Measurements from ENCODE around the gene INPP4B.

The INPP4B gene

GRCh38 chr4:142846108-142846728 lies at the start of gene INPP4B:
INPP4B (minus strand) TSS chr4:142846301.
- DNase-seq (ENCODE audit: low read depth in 2 of 2) = peak in 1 of 2 donors; percentile 37

DNA sequence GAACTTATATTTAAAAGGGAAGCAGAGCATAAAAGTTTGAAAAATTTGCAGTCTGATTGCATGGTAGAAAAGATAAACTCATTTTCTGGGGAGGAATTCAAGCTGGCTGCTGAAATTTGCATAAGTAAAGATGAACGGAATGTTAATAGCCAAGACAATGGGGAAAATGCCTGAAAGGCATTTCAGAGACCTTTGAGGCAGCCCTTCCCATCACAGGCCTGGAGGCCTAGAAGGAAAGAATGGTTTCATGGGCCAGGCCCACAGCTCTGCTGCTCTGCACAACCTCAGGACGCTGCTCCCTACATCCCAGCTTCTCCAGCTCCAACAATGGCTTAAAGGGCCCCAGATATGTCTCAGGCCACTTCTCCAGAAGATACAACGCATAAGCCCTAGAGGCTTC lies 46.9 kb upstream of the INPP4B start:
- DNase-seq (ENCODE audit: low read depth in 2 of 2) = no peak

DNA sequence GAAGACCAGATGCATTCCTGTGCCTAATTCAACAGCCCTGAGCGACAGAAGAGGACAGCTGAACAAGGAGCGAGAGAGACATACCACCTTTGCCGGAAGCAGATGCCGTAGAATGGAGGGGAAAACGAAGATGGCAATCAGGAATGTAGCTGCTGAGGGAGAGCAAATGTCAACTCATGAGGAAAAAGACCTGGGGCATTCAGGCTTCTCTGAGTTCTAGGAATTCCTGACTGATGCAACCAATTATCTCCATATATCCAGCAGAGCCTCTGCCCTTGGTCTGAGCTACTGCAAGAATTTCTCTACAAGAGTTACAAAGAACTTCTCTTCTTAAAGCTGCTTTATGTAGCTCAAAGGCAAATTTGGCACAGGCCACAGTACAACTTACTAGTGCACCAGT lies 40.5 kb upstream of the INPP4B start:
- no peak for DNase-seq (ENCODE audit: low read depth in 2 of 2)

DNA sequence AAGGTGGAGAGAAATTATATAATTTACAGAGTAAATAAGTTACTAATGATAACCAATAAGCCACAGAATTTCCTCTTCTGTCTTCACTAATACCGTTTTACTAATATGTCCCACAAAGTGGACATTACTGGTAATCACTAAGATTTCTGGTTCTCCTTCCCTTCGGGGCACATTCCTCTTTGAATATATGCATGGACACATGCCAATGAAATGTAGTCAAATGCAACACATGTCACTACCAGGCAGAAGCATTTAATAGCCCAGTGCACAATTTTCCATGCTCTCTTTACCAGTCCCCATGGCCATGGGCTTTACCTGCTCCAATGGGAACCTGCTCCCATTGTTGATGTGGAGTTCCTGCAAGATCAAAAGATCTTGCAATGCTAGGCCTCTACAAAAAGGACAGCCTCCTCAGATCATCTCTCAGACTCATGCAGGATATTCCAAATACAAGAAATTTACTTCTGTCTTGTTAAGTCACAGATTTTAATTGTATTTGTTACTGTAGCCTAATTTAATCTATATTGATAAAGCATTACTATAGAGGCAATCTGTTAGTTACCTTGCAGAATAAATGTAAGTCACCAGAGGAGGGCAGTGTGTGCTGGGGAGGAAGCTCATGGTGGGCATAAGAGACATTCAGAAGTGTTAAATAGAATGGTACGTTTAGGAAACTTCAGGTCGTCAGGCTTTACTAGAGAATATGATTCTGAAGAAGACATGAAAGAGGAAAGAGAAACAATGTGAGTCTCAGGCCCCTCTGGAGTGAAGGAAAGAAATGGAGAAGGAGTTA lies 37.1 kb upstream of the INPP4B start:
- no peak for DNase-seq (ENCODE audit: low read depth in 2 of 2)

GRCh38 chr4:142882159-142882558 lies 36.1 kb upstream of the INPP4B start:
- no peak for DNase-seq (ENCODE audit: low read depth in 2 of 2)

- no peak for DNase-seq (ENCODE audit: low read depth in 2 of 2)
Measured at GRCh38 chr4:142881331-142881730, 35.2 kb upstream of the INPP4B start.

- no peak for DNase-seq (ENCODE audit: low read depth in 2 of 2)
Measured at GRCh38 chr4:142875117-142875516, 29.0 kb upstream of the INPP4B start.

GRCh38 chr4:142874684-142875083 lies 28.6 kb upstream of the INPP4B start:
- DNase-seq (ENCODE audit: low read depth in 2 of 2) = no peak

DNA sequence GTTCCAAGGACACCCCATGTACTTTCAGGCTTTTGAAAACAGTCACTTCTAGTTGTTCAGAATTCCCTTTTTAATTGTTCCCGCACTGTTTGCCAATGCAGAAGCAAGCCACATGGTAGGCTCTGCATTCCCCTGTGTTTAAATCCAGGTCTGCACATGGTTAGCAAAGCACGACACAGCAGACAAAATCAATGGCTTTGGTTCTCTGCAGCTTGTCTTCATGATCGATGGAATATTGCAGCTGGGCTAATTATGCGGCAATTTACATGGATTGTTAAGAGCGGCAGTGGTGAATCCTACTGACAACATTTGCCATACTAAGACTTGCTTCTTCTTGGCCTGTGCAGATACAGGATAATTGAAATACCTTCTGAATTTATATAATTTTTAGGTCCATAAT lies 20.6 kb upstream of the INPP4B start:
- no peak for DNase-seq (ENCODE audit: low read depth in 2 of 2)

DNA sequence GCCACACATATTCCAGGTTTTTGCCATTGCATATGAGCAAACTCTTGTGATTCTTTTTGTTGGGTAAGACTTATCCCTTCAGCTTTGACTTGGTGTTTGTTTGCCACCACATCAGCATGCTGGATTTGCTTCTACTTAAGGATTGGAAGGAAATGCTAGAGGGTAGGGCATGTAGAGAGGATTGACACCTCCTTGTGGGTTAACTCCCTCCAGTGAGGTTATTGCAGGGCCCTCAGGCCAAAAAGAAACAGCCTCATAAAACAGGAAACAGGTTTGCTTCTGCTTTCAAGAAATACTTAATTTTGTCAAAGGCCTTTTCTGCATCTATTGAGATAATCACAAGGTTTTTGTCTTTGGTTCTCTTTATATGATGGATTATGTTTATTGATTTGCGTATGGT lies 15.2 kb upstream of the INPP4B start:
- no peak for DNase-seq (ENCODE audit: low read depth in 2 of 2)

GRCh38 chr4:142858965-142859364 lies 12.9 kb upstream of the INPP4B start:
- no peak for DNase-seq (ENCODE audit: low read depth in 2 of 2)

- DNase-seq (ENCODE audit: low read depth in 2 of 2) = no peak
Measured at GRCh38 chr4:142858446-142858845, 12.3 kb upstream of the INPP4B start.

- no peak for DNase-seq (ENCODE audit: low read depth in 2 of 2)
Measured at GRCh38 chr4:142856576-142856975, 10.5 kb upstream of the INPP4B start.

DNA sequence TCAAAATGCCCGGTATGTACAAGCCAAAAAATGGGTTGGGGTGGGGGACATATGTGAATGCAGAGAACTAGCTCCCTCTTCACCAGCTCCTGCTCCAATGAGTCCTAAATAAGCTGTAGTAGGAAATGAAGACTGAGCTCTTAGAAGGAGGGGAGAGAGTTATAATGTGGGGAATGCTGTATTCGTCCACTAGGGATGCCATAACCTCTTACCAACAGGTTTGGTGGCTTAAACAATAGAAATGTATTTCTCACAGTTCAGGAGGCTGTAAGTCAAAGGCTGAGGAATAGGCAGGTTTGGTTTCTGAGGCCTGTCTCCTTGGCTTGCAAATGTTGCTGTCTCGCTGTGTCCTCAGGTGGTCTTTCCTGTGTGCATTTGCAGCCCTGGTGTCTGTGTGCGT lies 4.4 kb upstream of the INPP4B start:
- DNase-seq (ENCODE audit: low read depth in 2 of 2) = no peak

DNA sequence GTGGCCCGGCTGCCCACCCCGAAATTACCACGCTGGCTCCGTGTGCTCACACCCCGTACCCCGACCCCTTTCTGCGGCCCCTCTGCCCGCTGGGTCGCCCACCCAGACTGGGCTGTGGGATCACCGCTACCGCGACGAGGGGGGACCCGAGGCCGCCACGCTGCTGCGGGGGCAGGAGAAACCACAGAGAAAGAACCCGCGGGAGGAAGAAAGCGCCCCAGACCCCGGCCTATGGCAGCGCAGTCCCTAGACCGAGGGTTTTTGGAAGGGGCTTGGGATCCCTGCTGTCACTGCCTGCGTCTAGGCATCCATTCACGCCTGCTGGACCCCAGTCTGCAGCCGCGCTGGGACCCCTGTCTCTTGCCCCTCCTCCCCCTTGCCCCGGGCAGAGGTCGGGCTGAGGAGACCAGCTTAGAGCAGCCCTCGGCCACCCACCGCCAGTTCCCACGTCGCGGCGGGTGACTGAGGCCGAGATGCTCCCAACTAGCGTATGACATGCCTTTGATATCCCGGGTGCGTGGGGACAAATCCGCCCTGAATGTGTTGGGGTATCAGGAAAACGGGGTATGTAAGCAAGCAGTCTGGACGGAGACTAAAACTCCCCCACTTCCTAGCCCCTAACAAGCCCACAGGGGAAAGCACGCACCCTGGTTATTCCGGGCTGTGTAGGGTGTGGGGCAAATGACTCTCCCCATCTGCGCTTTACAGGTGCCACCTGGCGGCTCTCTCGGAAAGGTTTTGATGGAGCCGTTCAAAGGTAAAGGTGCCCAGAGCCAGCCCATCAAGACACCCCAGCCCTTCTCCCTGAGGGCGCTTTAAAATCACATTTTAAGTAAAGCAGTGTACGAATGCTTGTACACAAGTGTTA lies 862 bp upstream of the INPP4B start:
- peak; percentile 35 to 53 for DNase-seq (ENCODE audit: low read depth in 2 of 2)

- no peak for DNase-seq (ENCODE audit: low read depth in 2 of 2)
Measured at GRCh38 chr4:142845293-142846107, 601 bp downstream of the INPP4B start.

- DNase-seq (ENCODE audit: low read depth in 2 of 2) = no peak
Measured at GRCh38 chr4:142844782-142845181, 1.3 kb downstream of the INPP4B start.

GRCh38 chr4:142840516-142841123 lies 5.5 kb downstream of the INPP4B start:
- DNase-seq (ENCODE audit: low read depth in 2 of 2) = no peak

DNA sequence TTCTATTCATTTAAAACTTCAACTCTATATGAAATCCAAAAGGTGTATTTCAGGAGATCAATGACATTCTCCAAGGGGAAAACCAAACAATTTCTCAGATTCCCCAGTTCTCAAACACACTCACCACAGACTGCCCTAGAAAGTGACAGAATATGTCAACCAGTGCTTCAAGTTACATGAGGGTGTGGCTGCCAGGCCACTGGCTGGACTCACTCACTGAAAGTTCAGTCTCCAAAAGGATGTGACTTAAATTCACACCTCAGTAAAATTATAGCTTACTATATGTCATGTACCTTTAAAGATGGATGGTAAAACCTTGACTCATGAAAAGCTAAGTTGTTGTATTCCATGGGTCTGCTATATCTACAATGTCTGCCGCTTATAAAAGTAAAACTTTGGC lies 7.3 kb downstream of the INPP4B start:
- no peak for DNase-seq (ENCODE audit: low read depth in 2 of 2)

- no peak for DNase-seq (ENCODE audit: low read depth in 2 of 2)
Measured at GRCh38 chr4:142832022-142832421, 14.1 kb downstream of the INPP4B start.
